Transverse colon (tissue), 4 donors: Measurements from ENCODE around the gene HHATL. TPM values are rescaled to one million over a fixed set of nuclear protein-coding genes. Genes with fewer than 3 reads are reported as not detected.
A peak's percentile ranks its signal among the peaks of the same experiment; 100 is the strongest.

ENCODE experiments used
- DNase-seq: peaks from one replicate; pipeline ENCODE4 v3.0.0-alpha.2; 2019
- H3K27ac ChIP-seq, 4 donors: fragments of 200-600 bp; sonication (generic); 2 replicates each; pipeline ENCODE4 v1.5.1; 2016 to 2018; ENCODE audit warnings: inconsistent platforms in 4 of 4
- H3K27me3 ChIP-seq: fragments of 200-600 bp; sonication (generic); 2 replicates; pipeline ENCODE4 v1.5.1; 2017; ENCODE audit warnings: inconsistent platforms
- H3K36me3 ChIP-seq, 4 donors: fragments of 200-600 bp; sonication (generic); 2 replicates each; pipeline ENCODE4 v1.5.1; 2017 to 2019; ENCODE audit warnings: inconsistent platforms in 4 of 4
- H3K4me1 ChIP-seq, 4 donors: fragments of 200-600 bp; sonication (generic); 2 replicates each; pipeline ENCODE4 v1.5.1; 2017 to 2020; ENCODE audit warnings: inconsistent platforms in 4 of 4
- H3K4me3 ChIP-seq, 4 donors: fragments of 200-600 bp; sonication (generic); 1 replicate in 1 of 4; 2 replicates in 3 of 4; pipeline versions ENCODE4 v1.5.1 to v1.6.1; 2017 to 2019; ENCODE audit warnings: inconsistent platforms in 4 of 4
- H3K9me3 ChIP-seq, 2 donors: fragments of 200-600 bp; sonication (generic); 2 replicates each; pipeline ENCODE4 v1.5.1; 2017 to 2019; ENCODE audit warnings: inconsistent platforms in 2 of 2
- EP300 ChIP-seq: sonication (generic); formaldehyde crosslinking; IDR thresholded peaks from one replicate; pipeline ENCODE4 v1.6.1; 2017; ENCODE audit warnings: antibody characterized with exemption, low read depth
- POLR2A ChIP-seq: fragments of 450-650 bp; IDR thresholded peaks from one replicate; pipeline ENCODE4 v1.6.1; 2016; ENCODE audit warnings: antibody characterized with exemption, mild to moderate bottlenecking, moderate library complexity
- POLR2AphosphoS5 ChIP-seq, 3 donors: sonication (generic); formaldehyde crosslinking; IDR thresholded peaks; one replicate each; pipeline ENCODE4 v1.6.1; 2016; ENCODE audit warnings: antibody characterized with exemption in 3 of 3
- WGBS, 2 donors: methylation state at CpG; one replicate each; pipeline ENCODE4 v1.1.5; 2018; ENCODE audit warnings: low coverage in 1 of 2; 5-methylcytosine and 5-hydroxymethylcytosine counted together
- in situ Hi-C, 4 donors: fragments of 200-750 bp; cut with MboI; loops; one replicate each; pipeline versions ENCODE4 v1.15.0 to v1.15.1; 2017; ENCODE audit warnings: low sequenced_read_pairs in 3 of 4, low pct_ligation_motif_present in 1 of 4, low pct_unique_long_range_greater_than_20kb in 1 of 4
- intact Hi-C: fragments of 100-400 bp; cut with DNase I; formaldehyde crosslinking; loops from one replicate; pipeline ENCODE4 v1.15.1; 2023; ENCODE audit warnings: low total_unique reads
- total RNA-seq, 4 donors: library from RNA; depleted of rRNA; stranded (reverse); fragments of >200 nt; gene quantifications; one replicate each; pipeline ENCODE4 v1.1.0, GENCODE V29; 2016
- TF ChIP-seq, protein P1 (sequence below), 5 experiments: fragments of 200-600 bp in 3 of 5; fragments of 450-650 bp in 2 of 5; sonication (generic) in 3 of 5; IDR thresholded peaks; 1 replicate in 2 of 5; 2 replicates in 3 of 5; pipeline ENCODE4 v1.5.1; 2016 to 2017; ENCODE audit warnings: antibody characterized with exemption in 5 of 5, inconsistent platforms in 3 of 5, mild to moderate bottlenecking in 2 of 5, moderate library complexity in 1 of 5

HHATL gene
- total RNA-seq, 4 donors from 2014 or later = 0.27 TPM; not detected in 3

DNA sequence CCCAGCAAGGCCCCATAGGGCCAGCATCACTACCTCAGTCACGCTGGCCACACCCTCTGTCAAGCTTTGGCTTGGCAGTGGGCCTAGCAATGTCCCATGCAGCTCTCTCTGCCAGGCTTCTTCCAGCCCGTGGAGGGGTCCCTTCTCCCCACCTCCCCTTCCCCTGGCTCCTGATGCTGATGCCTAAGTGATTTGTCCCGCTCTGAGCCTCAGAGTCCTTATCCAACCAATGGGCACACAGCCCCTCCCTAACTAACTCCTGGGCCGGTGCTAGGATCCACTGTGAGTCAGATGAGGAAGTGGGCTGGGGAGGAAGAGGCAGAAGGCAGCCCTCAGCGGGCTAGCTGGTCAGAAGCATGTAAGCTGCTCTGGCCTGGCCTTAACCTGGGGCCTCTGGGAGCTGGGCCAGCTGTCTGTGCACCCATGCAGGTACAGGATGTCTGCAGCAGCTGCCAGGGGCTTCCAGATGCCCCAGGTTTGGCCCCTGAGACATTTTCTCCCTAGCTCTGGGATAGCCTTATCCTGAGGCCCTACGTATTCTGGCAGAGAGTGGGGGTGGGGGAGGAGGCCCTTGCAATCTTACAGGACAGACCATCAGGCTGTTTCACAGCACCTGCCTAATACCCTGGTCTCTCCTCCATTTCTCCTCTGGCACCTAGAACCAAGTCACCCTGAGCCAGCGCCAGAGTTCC lies 49.8 kb downstream of the HHATL start:
- no peaks in the 10 kb centered on the region for H3K9me3 ChIP-seq
- peaks cover 16 to 38% (median 27%) of the 10 kb centered on the region in 4 donors for H3K4me1 ChIP-seq
- TF ChIP-seq POLR2AphosphoS5 (IDR thresholded peaks at IDR 0.05) = peak; percentile 72 to 89 (median 88)
- TF ChIP-seq POLR2A = peak; percentile 68
- no peak for TF ChIP-seq EP300
- H3K36me3 ChIP-seq = no peaks in the 10 kb centered on the region
- intact Hi-C loops = loop anchor here (5.0 kb wide), 1 partner anchor 95 kb away; no protein-coding TSS in a partner anchor
- 20% methylated on average over 6 of the region's 7 CpGs; no CpG with 5 or more reads in 1 of the 2 donors for WGBS, 2 donors
- peak overlapping the region; percentile 85 to 95 (median 90) for H3K27ac ChIP-seq
- DNase-seq = peak; percentile 72
- H3K27me3 ChIP-seq = no peaks in the 10 kb centered on the region
- in situ Hi-C loops = loop anchor here in 2 of 4 donors (10.0 kb wide), 1 partner anchor 92 kb away; no protein-coding TSS in a partner anchor
- H3K4me3 ChIP-seq = peak overlapping the region in 3 of 4 donors; percentile 9 to 69 (median 67)

DNA sequence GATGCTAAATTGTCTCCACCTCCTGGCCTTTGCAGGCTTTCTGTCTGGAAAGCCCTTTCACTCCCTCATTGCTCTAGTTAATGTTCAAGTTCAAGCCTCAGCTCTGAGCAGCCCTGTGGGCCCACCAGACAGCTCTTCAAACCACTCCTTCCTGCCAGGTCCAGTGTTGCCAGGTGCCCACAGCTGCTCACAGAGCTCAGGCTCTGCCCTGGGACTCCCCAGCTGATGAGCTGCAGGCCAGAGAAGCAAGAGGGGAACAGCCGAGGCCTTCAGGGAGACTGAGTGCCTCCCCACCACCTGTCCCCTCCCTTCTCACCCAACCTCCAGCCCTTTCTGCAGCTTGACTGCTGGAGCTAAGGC lies 50.4 kb downstream of the HHATL start:
- H3K27me3 ChIP-seq = no peaks in the 10 kb centered on the region
- DNase-seq = no peak
- H3K27ac ChIP-seq = peak overlapping the region; percentile 85 to 95 (median 90)
- in situ Hi-C loops = loop anchor here in 2 of 4 donors (10.0 kb wide), 1 partner anchor 93 kb away; no protein-coding TSS in a partner anchor
- 60% methylated on average over 1 of the region's 1 CpG; no CpG with 5 or more reads in 1 of the 2 donors for WGBS, 2 donors
- H3K9me3 ChIP-seq = no peaks in the 10 kb centered on the region
- intact Hi-C loops = loop anchor here (5.0 kb wide), 1 partner anchor 95 kb away; no protein-coding TSS in a partner anchor
- H3K4me1 ChIP-seq = peaks cover 16 to 38% (median 27%) of the 10 kb centered on the region in 4 donors
- TF ChIP-seq EP300 (no peak), POLR2AphosphoS5 (IDR thresholded peaks at IDR 0.05) (no peak), POLR2A (no peak)
- TF ChIP-seq, protein P1, sequence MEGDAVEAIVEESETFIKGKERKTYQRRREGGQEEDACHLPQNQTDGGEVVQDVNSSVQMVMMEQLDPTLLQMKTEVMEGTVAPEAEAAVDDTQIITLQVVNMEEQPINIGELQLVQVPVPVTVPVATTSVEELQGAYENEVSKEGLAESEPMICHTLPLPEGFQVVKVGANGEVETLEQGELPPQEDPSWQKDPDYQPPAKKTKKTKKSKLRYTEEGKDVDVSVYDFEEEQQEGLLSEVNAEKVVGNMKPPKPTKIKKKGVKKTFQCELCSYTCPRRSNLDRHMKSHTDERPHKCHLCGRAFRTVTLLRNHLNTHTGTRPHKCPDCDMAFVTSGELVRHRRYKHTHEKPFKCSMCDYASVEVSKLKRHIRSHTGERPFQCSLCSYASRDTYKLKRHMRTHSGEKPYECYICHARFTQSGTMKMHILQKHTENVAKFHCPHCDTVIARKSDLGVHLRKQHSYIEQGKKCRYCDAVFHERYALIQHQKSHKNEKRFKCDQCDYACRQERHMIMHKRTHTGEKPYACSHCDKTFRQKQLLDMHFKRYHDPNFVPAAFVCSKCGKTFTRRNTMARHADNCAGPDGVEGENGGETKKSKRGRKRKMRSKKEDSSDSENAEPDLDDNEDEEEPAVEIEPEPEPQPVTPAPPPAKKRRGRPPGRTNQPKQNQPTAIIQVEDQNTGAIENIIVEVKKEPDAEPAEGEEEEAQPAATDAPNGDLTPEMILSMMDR (IDR thresholded peaks at IDR 0.05) = no peak
- H3K4me3 ChIP-seq = peak overlapping the region in 1 of 4 donors; percentile 69
- H3K36me3 ChIP-seq = no peaks in the 10 kb centered on the region

DNA sequence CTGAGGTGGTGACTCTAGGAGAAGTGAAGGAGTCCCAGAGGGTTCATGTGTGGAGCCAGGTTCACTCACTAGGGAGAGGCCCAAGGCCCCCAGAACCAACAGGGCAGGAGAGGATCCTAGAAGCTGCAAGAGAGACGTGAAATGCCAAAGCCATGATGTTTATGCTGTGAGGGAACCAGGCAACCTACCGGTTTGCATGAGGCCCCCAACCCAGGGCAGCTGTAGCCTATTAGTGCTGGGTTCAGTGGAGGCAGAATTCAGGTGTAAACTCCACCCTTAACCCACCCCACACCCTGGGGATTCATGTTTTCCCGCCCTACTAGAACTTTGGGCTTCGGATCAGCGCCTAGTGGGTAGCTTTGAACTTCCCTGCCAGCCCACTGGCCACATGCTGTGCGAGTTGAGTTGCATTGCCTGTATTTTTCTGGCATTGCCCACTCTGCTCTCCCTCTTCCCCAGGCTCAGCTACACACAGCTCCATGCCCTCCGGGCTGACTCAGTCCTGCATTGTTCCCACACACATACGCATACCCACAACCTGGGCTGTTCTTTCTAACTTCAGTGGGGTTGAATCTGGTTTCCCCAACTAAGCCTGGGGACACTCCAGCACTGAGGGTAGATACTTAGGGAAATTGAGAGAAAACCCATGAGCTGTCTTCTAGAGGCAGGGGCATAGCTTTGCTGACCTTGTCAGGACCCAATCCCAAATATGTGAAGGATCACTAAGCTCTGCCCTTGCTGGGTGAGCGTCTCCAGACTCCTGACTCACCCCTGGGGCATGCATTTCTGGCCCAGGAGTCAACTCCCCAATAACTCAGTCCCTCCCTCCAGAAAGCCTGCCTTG lies 51.1 kb downstream of the HHATL start:
- Histone ChIP-seq H3K27ac (peak overlapping the region; percentile 85 to 95 (median 90)), H3K4me1 (peaks cover 16 to 38% (median 27%) of the 10 kb centered on the region in 4 donors), H3K27me3 (no peaks in the 10 kb centered on the region), H3K4me3 (no peak overlapping the region), H3K36me3 (peaks cover 0 to 2% (median 0%) of the 10 kb centered on the region in 4 donors), H3K9me3 (no peaks in the 10 kb centered on the region)
- DNase-seq = no peak
- intact Hi-C loops (loop anchor here (5.0 kb wide), 1 partner anchor 96 kb away; no protein-coding TSS in a partner anchor), in situ Hi-C loops (loop anchor here in 2 of 4 donors (10.0 kb wide), 1 partner anchor 93 kb away; no protein-coding TSS in a partner anchor)
- WGBS, 2 donors = 70 to 84% methylated on average over 3 to 9 of the region's 9 CpGs
- TF ChIP-seq, protein P1 (IDR thresholded peaks at IDR 0.05) = no peak
- peak in 1 of 3 donors; percentile 16 for TF ChIP-seq POLR2AphosphoS5 (IDR thresholded peaks at IDR 0.05)

DNA sequence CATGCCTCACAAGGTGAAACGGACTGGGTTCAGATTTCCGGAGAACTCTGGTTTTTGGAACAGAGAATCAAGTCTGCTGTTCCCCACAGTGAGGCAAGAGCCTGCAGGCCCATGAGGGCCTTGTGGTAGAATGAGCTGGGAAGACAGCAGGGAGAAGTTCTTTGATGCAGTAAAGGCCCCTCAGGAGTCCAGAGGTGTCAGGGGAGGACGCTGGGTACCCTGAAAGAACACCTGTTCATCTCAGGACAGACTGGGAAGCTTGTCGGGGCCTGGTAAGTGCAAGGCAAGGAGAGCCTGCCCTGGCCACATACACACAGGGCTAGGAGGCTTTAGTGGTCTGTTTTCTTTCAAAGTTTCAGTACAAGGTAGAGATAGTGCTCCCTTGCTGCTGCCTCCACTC lies 52.8 kb downstream of the HHATL start:
- Histone ChIP-seq H3K36me3 (peaks cover 0 to 17% (median 7%) of the 10 kb centered on the region in 4 donors), H3K27me3 (no peaks in the 10 kb centered on the region), H3K9me3 (no peaks in the 10 kb centered on the region), H3K27ac (no peak overlapping the region), H3K4me3 (no peak overlapping the region), H3K4me1 (peaks cover 16 to 32% (median 22%) of the 10 kb centered on the region in 4 donors)
- DNase-seq = no peak
- TF ChIP-seq POLR2A (no peak), EP300 (no peak), POLR2AphosphoS5 (IDR thresholded peaks at IDR 0.05) (no peak)
- TF ChIP-seq, protein P1 (IDR thresholded peaks at IDR 0.05) = no peak
- 83% methylated on average over 4 of the region's 4 CpGs; no CpG with 5 or more reads in 1 of the 2 donors for whole genome bisulfite sequencing, 2 donors
- intact Hi-C loops (loop anchor here (5.0 kb wide), 1 partner anchor 98 kb away; no protein-coding TSS in a partner anchor), in situ Hi-C loops (loop anchor here in 2 of 4 donors (10.0 kb wide), 1 partner anchor 95 kb away; no protein-coding TSS in a partner anchor)
